Heart left ventricle (tissue), 16 donors: ENCODE results near the gene ERI3. TPM values are rescaled to one million over a fixed set of nuclear protein-coding genes. Genes with fewer than 3 reads are reported as not detected.

ENCODE experiments used
- ATAC-seq, 4 donors: fragments of 200-7000 bp; cut with Tn5 transposase; one replicate each; pipeline ENCODE4 v1.9.1; 2020 to 2022; ENCODE audit warnings: moderate library complexity in 4 of 4, mild to moderate bottlenecking in 3 of 4, moderate number of reproducible peaks in 1 of 4
- DNase-seq, 5 donors: peaks; one replicate each; pipeline ENCODE4 v3.0.0-alpha.2; 2020
- H3K27ac ChIP-seq, 12 donors: fragments of 200-600 bp; sonication (generic) in 4 of 12; one replicate each; pipeline versions ENCODE4 v1.5.0 to v1.8.0; 2016 to 2022; ENCODE audit warnings: mild to moderate bottlenecking in 2 of 12
- H3K27me3 ChIP-seq, 9 donors: fragments of 200-600 bp; sonication (generic) in 2 of 9; one replicate each; pipeline versions ENCODE4 v1.5.1 to v1.8.0; 2016 to 2022; ENCODE audit warnings: mild to moderate bottlenecking in 3 of 9
- H3K36me3 ChIP-seq, 9 donors: fragments of 200-600 bp; sonication (generic) in 2 of 9; one replicate each; pipeline versions ENCODE4 v1.5.0 to v1.8.0; 2018 to 2022; ENCODE audit warnings: mild to moderate bottlenecking in 2 of 9
- H3K4me1 ChIP-seq, 12 donors: fragments of 200-600 bp; sonication (generic) in 4 of 12; one replicate each; pipeline versions ENCODE4 v1.5.0 to v1.8.0; 2016 to 2022; ENCODE audit warnings: mild to moderate bottlenecking in 3 of 12
- H3K4me3 ChIP-seq, 12 donors: fragments of 200-600 bp; sonication (generic) in 4 of 12; one replicate each; pipeline versions ENCODE4 v1.5.0 to v1.8.0; 2017 to 2022; ENCODE audit warnings: mild to moderate bottlenecking in 9 of 12, moderate library complexity in 4 of 12
- H3K9me3 ChIP-seq, 12 donors: fragments of 200-600 bp; sonication (generic) in 4 of 12; one replicate each; pipeline versions ENCODE4 v1.5.0 to v1.8.0; 2016 to 2022; ENCODE audit warnings: mild to moderate bottlenecking in 1 of 12
- POLR2A ChIP-seq, 2 donors: fragments of 450-650 bp; IDR thresholded peaks; one replicate each; pipeline ENCODE4 v1.6.1; 2017; ENCODE audit warnings: antibody characterized with exemption in 2 of 2, mild to moderate bottlenecking in 2 of 2, moderate library complexity in 2 of 2
- WGBS, 4 donors: extraction: QIAGEN DNeasy Blood & Tissue Kit in 2 of 4; methylation state at CpG; one replicate each; pipeline versions ENCODE4 v1.1.5 to v1.1.7; 2013 to 2018; 5-methylcytosine and 5-hydroxymethylcytosine counted together
- intact Hi-C, 10 donors: fragments of 100-400 bp; cut with DNase I; formaldehyde crosslinking; loops; one replicate each; pipeline versions ENCODE4 v1.11.1 to v1.14.2; 2022
- polyA plus RNA-seq, 2 donors: library from polyadenylated mRNA; stranded (reverse); fragments of 200-250 nt; gene quantifications; one replicate each; pipeline ENCODE4 v1.2.3, GENCODE V29; 2013
- total RNA-seq, 9 donors: library from RNA; depleted of rRNA in 2 of 9; stranded (reverse); fragments of >200 nt in 2 of 9; fragmentation: NEBNext Ultra II Directional in 3 of 9; extraction: Animal tissue kit (Norgen Biotek cat#: 25700) in 3 of 9; gene quantifications; one replicate each; pipeline versions ENCODE4 v1.1.0 to v1.2.4, GENCODE V29; 2016 to 2023
- TF ChIP-seq, protein P1 (sequence below), 12 donors: fragments of 200-600 bp; sonication (generic) in 4 of 12; IDR thresholded peaks; one replicate each; pipeline versions ENCODE4 v1.5.0 to v1.8.0; 2018 to 2022; ENCODE audit warnings: antibody characterized with exemption in 12 of 12, mild to moderate bottlenecking in 5 of 12
- donor health status: ischemic (EF 13 %, LVEDD 7.1; RV severe dilation, severe dysfunction).
- donor health status: healthy with polysubstance abuse.
- donor health status: DM: no; HTN: yes; CAD: no.
- donor health status: DM: no; HTN: no; CAD: no.
- donor health status: ischemic (EF 25% LVEDD 6.9; RV normal size, moderate dysfunction).
- donor health status: ischemic (EF 25% LVEDD 5.7; RV mildly dilated, moderate dysfunction).
- donor health status: healthy.
- donor health status: DM: yes; HTN: yes; CAD: no.
- donor health status: ischemic (EF 35%, LVEDD 5.7; RV mildly dilated, moderate dysfunction).
- donor health status: nonischemic (EF 11% LVEDD 7.7; RV severe dilation, severe dysfunction).
- donor health status: DM: yes; HTN: yes; CAD: no.
- donor health status: PGD.
- donor health status: ischemic (EF 29% LVEDD 5.4; RV normal size, mild dysfunction).
- donor health status: nonischemic (EF 23%, LVEDD 6.1; RV moderate dilation, normal function).

Gene ERI3
- total and polyA plus RNA-seq, 11 donors: 29.8 to 68.9 (median 48.0) TPM

DNA sequence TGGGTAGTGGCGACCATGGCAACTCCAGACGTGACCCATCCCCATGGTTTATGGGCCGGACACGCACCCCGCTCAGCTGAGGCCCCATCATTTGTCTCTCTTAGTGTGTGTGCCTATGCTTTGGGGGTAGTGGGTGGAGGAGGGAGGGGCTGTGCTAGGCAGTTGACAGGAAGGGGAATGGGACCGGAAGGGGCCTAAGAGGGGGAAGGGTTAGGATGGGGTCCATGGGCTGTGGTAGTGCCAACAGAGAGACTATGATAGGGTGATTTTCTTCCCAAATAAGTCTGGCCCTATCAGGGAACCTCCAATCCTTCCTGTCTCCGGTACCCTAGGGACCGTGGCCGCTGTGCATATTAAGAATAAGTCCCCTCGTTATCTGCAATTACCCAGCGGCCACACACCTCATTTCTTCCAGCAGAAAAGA lies 131.9 kb downstream of the ERI3 start:
- no peak for DNase-seq
- peak in 1 of 4 donors; percentile 5 for ATAC-seq
- intact Hi-C loops: no loop called here
- H3K4me1 ChIP-seq: no peaks in the 10 kb centered on the region
- no peak overlapping the region for H3K27ac ChIP-seq
- WGBS, 4 donors: 73 to 83% (median 78%) methylated on average over 11 of the region's 11 CpGs
- no peaks in the 10 kb centered on the region for H3K27me3 ChIP-seq
- TF ChIP-seq POLR2A (IDR thresholded peaks at IDR 0.05): no peak
- TF ChIP-seq, protein P1, sequence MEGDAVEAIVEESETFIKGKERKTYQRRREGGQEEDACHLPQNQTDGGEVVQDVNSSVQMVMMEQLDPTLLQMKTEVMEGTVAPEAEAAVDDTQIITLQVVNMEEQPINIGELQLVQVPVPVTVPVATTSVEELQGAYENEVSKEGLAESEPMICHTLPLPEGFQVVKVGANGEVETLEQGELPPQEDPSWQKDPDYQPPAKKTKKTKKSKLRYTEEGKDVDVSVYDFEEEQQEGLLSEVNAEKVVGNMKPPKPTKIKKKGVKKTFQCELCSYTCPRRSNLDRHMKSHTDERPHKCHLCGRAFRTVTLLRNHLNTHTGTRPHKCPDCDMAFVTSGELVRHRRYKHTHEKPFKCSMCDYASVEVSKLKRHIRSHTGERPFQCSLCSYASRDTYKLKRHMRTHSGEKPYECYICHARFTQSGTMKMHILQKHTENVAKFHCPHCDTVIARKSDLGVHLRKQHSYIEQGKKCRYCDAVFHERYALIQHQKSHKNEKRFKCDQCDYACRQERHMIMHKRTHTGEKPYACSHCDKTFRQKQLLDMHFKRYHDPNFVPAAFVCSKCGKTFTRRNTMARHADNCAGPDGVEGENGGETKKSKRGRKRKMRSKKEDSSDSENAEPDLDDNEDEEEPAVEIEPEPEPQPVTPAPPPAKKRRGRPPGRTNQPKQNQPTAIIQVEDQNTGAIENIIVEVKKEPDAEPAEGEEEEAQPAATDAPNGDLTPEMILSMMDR (IDR thresholded peaks at IDR 0.05): no peak
- peaks cover 0 to 43% (median 34%) of the 10 kb centered on the region in 9 donors for H3K36me3 ChIP-seq
- no peak overlapping the region for H3K4me3 ChIP-seq
- H3K9me3 ChIP-seq: no peaks in the 10 kb centered on the region

DNA sequence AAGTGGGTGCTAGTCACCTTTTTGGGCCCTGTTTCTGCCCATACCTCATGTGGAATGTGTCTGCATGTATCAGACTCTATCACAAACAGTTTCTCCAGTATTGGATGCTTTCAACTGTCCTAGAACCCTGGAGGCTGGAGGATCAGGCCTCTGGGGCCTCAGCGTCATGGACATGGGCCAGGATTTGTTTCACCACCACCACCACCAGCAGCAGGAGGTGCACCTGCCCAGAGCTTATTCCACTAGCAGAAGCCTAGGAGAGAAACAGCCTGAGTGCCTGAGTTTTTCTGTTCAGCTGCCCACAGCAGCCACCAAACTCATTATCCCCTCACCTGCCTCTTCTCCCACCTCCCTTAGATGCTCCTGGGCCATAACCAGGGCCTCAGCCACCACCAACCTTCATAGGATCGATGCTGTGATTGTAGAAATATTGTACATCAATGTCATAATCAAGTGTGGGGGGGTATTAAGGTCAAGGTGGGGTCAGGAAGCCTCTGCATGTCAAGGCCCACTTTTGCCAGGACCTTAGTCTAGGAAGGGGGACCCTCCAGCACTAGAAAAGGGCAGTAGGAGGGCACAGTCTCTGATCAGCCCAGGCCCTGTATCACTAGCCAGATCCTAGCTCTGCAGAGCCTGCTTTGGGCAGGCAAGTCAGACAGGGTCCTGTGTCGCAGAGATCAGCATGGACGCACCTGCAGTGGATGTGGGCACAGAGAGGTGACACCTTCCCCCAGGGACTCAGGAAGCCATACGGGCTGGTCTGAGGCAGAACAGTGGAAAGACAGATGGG lies 132.5 kb downstream of the ERI3 start:
- WGBS, 4 donors: 69 to 87% (median 83%) methylated on average over 5 of the region's 5 CpGs
- no peak for TF ChIP-seq POLR2A (IDR thresholded peaks at IDR 0.05)
- TF ChIP-seq, protein P1 (IDR thresholded peaks at IDR 0.05): no peak
- intact Hi-C loops: no loop called here

GRCh38 chr1:44221769-44222168 lies 133.3 kb downstream of the ERI3 start:
- ATAC-seq (no peak), DNase-seq (no peak)
- Histone ChIP-seq H3K36me3 (peaks cover 0 to 57% (median 41%) of the 10 kb centered on the region in 9 donors), H3K4me3 (no peak overlapping the region), H3K4me1 (peaks cover 0 to 6% (median 0%) of the 10 kb centered on the region in 12 donors), H3K27ac (no peak overlapping the region), H3K9me3 (no peaks in the 10 kb centered on the region), H3K27me3 (no peaks in the 10 kb centered on the region)
- no peak for TF ChIP-seq POLR2A (IDR thresholded peaks at IDR 0.05)
- TF ChIP-seq, protein P1 (IDR thresholded peaks at IDR 0.05): no peak
- intact Hi-C loops: no loop called here
- 93 to 97% (median 94%) methylated on average over 23 of the region's 23 CpGs for WGBS, 4 donors

More for the DNA sequence above, 132.5 kb downstream of the ERI3 start:
- Histone ChIP-seq H3K9me3 (no peaks in the 10 kb centered on the region), H3K27ac (no peak overlapping the region), H3K4me1 (peaks cover 0 to 5% (median 0%) of the 10 kb centered on the region in 12 donors), H3K36me3 (peaks cover 0 to 49% (median 39%) of the 10 kb centered on the region in 9 donors), H3K4me3 (no peak overlapping the region), H3K27me3 (no peaks in the 10 kb centered on the region)
- ATAC-seq (no peak), DNase-seq (no peak)

GRCh38 chr1:44220755-44221154 lies 134.3 kb downstream of the ERI3 start:
- Histone ChIP-seq H3K4me1 (peaks cover 0 to 6% (median 0%) of the 10 kb centered on the region in 12 donors), H3K27ac (no peak overlapping the region), H3K36me3 (peaks cover 0 to 67% (median 51%) of the 10 kb centered on the region in 9 donors), H3K9me3 (no peaks in the 10 kb centered on the region), H3K4me3 (no peak overlapping the region), H3K27me3 (no peaks in the 10 kb centered on the region)
- intact Hi-C loops: no loop called here
- 85 to 90% (median 89%) methylated on average over 8 to 10 of the region's 10 CpGs for WGBS, 4 donors
- ATAC-seq (no peak), DNase-seq (no peak)
- TF ChIP-seq, protein P1 (IDR thresholded peaks at IDR 0.05): no peak
- no peak for TF ChIP-seq POLR2A (IDR thresholded peaks at IDR 0.05)
